Sigmoid colon (tissue), 4 donors: ENCODE results near the gene RAD17.

Experiments
- CTCF ChIP-seq, 4 experiments: fragments of 450-650 bp in 3 of 4; fragments of 200-600 bp in 1 of 4; IDR thresholded peaks; one replicate each; pipeline ENCODE4 v1.5.1; 2016 to 2019; ENCODE audit warnings: antibody characterized with exemption in 4 of 4, mild to moderate bottlenecking in 3 of 4, moderate library complexity in 2 of 4
- EP300 ChIP-seq, 4 donors: sonication (generic); formaldehyde crosslinking; IDR thresholded peaks; one replicate each; pipeline ENCODE4 v1.6.1; 2017; ENCODE audit warnings: antibody characterized with exemption in 4 of 4
- POLR2A ChIP-seq, 2 donors: fragments of 450-650 bp; IDR thresholded peaks; one replicate each; pipeline ENCODE4 v1.6.1; 2016; ENCODE audit warnings: antibody characterized with exemption in 2 of 2, mild to moderate bottlenecking in 2 of 2, moderate library complexity in 2 of 2
- POLR2AphosphoS5 ChIP-seq, 4 donors: sonication (generic); formaldehyde crosslinking; IDR thresholded peaks; one replicate each; pipeline ENCODE4 v1.6.1; 2017; ENCODE audit warnings: antibody characterized with exemption in 4 of 4

GRCh38 chr5:69350664-69351063, 19.0 kb upstream of the RAD17 start:
- no peak for TF ChIP-seq CTCF (IDR thresholded peaks at IDR 0.05)
- TF ChIP-seq POLR2AphosphoS5 (IDR thresholded peaks at IDR 0.05), result no peak
- TF ChIP-seq POLR2A (IDR thresholded peaks at IDR 0.05), result no peak
- TF ChIP-seq EP300 (IDR thresholded peaks at IDR 0.05), result no peak
